ENCODE measurements around the gene UBB.

The UBB gene

GRCh38 chr17:16349431-16349830, 31.5 kb upstream of the UBB start:
- no peak for TF ChIP-seq REST (IDR thresholded peaks at IDR 0.05; ENCODE audit: low read depth)
- no peak for TF ChIP-seq CREB1 (IDR thresholded peaks at IDR 0.05; ENCODE audit: low read depth)
- no peak for TF ChIP-seq USF1 (IDR thresholded peaks at IDR 0.05)
- TF ChIP-seq TEAD4 (IDR thresholded peaks at IDR 0.05): no peak
- no peak for TF ChIP-seq YY1 (IDR thresholded peaks at IDR 0.05; ENCODE audit: low read depth)

- TF ChIP-seq TEAD4 (IDR thresholded peaks at IDR 0.05) (no peak), CEBPB (IDR thresholded peaks at IDR 0.05) (no peak), NFIC (IDR thresholded peaks at IDR 0.05) (no peak), EP300 (IDR thresholded peaks at IDR 0.05; ENCODE audit: borderline replicate concordance) (no peak), TAF1 (IDR thresholded peaks at IDR 0.05; ENCODE audit: low read depth) (no peak), MAX (IDR thresholded peaks at IDR 0.05) (no peak), CREB1 (IDR thresholded peaks at IDR 0.05; ENCODE audit: low read depth) (no peak)
Measured at GRCh38 chr17:16351831-16352230, 29.1 kb upstream of the UBB start.

- TF ChIP-seq ZBTB7A (IDR thresholded peaks at IDR 0.05; ENCODE audit: low read depth): no peak
Measured at GRCh38 chr17:16352303-16352666, 28.6 kb upstream of the UBB start.

- TF ChIP-seq ZBTB7A (IDR thresholded peaks at IDR 0.05; ENCODE audit: low read depth) (peak; percentile 76; the same call in 1 of the 2 replicates), YY1 (IDR thresholded peaks at IDR 0.05; ENCODE audit: low read depth) (no peak)
Measured at GRCh38 chr17:16352667-16353316, 28.1 kb upstream of the UBB start.

- no peak for TF ChIP-seq CREB1 (IDR thresholded peaks at IDR 0.05; ENCODE audit: low read depth)
- no peak for TF ChIP-seq USF1 (IDR thresholded peaks at IDR 0.05)
- TF ChIP-seq MAX (IDR thresholded peaks at IDR 0.05): peak; percentile 41; the same call in 1 of the 2 replicates
- TF ChIP-seq ZBTB7A (IDR thresholded peaks at IDR 0.05; ENCODE audit: low read depth): 0 out of 2 replicates have a peak, but pooled peaks have one; percentile 22
- TF ChIP-seq EGR1 (IDR thresholded peaks at IDR 0.05): no peak
- no peak for TF ChIP-seq CEBPB (IDR thresholded peaks at IDR 0.05)
- TF ChIP-seq TCF12 (IDR thresholded peaks at IDR 0.05; ENCODE audit: low read depth): no peak
- TF ChIP-seq TEAD4 (IDR thresholded peaks at IDR 0.05): no peak
- TF ChIP-seq EP300 (IDR thresholded peaks at IDR 0.05; ENCODE audit: borderline replicate concordance): no peak
- no peak for TF ChIP-seq REST (IDR thresholded peaks at IDR 0.05; ENCODE audit: low read depth)
- TF ChIP-seq FOXM1 (IDR thresholded peaks at IDR 0.05; ENCODE audit: borderline replicate concordance, low read depth): no peak
- TF ChIP-seq TAF1 (IDR thresholded peaks at IDR 0.05; ENCODE audit: low read depth): no peak
- no peak for TF ChIP-seq NFIC (IDR thresholded peaks at IDR 0.05)
- no peak for TF ChIP-seq YY1 (IDR thresholded peaks at IDR 0.05; ENCODE audit: low read depth)
- no peak for TF ChIP-seq RAD21 (IDR thresholded peaks at IDR 0.05; ENCODE audit: low read depth)
Measured at GRCh38 chr17:16353317-16354174, 27.3 kb upstream of the UBB start, which contains the start of gene CENPV. Gene CENPV, minus strand, starts transcription at chr17:16353469. Its CDS starts 33 bp downstream, at chr17:16353436.

GRCh38 chr17:16354585-16354984, 26.3 kb upstream of the UBB start:
- TF ChIP-seq TAF1 (IDR thresholded peaks at IDR 0.05; ENCODE audit: low read depth) (no peak), USF1 (IDR thresholded peaks at IDR 0.05) (no peak), REST (IDR thresholded peaks at IDR 0.05; ENCODE audit: low read depth) (no peak), EGR1 (IDR thresholded peaks at IDR 0.05) (no peak), RAD21 (IDR thresholded peaks at IDR 0.05; ENCODE audit: low read depth) (no peak), YY1 (IDR thresholded peaks at IDR 0.05; ENCODE audit: low read depth) (no peak), MAX (IDR thresholded peaks at IDR 0.05) (no peak), TCF12 (IDR thresholded peaks at IDR 0.05; ENCODE audit: low read depth) (no peak), EP300 (IDR thresholded peaks at IDR 0.05; ENCODE audit: borderline replicate concordance) (no peak), NFIC (IDR thresholded peaks at IDR 0.05) (no peak), CREB1 (IDR thresholded peaks at IDR 0.05; ENCODE audit: low read depth) (no peak), ZBTB7A (IDR thresholded peaks at IDR 0.05; ENCODE audit: low read depth) (no peak), CEBPB (IDR thresholded peaks at IDR 0.05) (no peak)

Measured in Ishikawa (cell line).